Testis (tissue), 2 donors: ENCODE data around the gene PBXIP1.

Experiments used
- CTCF ChIP-seq, 3 experiments: fragments of 450-650 bp in 2 of 3; fragments of 200-600 bp in 1 of 3; sonication (generic) in 1 of 3; IDR thresholded peaks; one replicate each; pipeline ENCODE4 v1.5.1; 2016 to 2019; ENCODE audit warnings: antibody characterized with exemption in 3 of 3, mild to moderate bottlenecking in 2 of 3, moderate library complexity in 1 of 3
- POLR2A ChIP-seq: fragments of 450-650 bp; IDR thresholded peaks from one replicate; pipeline ENCODE4 v1.6.1; 2017; ENCODE audit warnings: antibody characterized with exemption, mild to moderate bottlenecking, moderate library complexity

- TF ChIP-seq POLR2A = no peak
- peak; percentile 38 to 63 (median 57) for TF ChIP-seq CTCF (IDR thresholded peaks at IDR 0.05)
Measured at GRCh38 chr1:154943649-154944400, 12.1 kb downstream of the PBXIP1 start.
